Hepatocyte (in vitro differentiated cells): ENCODE measurements around the gene BARX2.

ENCODE experiments used
- CTCF ChIP-seq: fragments of 200-600 bp; sonication (generic); IDR thresholded peaks from 2 replicates; pipeline ENCODE4 v1.5.1; 2016; ENCODE audit warnings: antibody characterized with exemption, mild to moderate bottlenecking; ENCODE audit not compliant: poor library complexity
- EZH2 ChIP-seq: fragments of 200-600 bp; sonication (generic); IDR thresholded peaks from 2 replicates; pipeline ENCODE4 v1.6.1; 2016; ENCODE audit warnings: antibody characterized with exemption, mild to moderate bottlenecking, borderline replicate concordance
- EZH2phosphoT487 ChIP-seq: fragments of 200-600 bp; sonication (generic); IDR thresholded peaks from one replicate; pipeline ENCODE4 v1.6.1; 2018; ENCODE audit warnings: antibody characterized with exemption, mild to moderate bottlenecking, low read depth, moderate library complexity; ENCODE audit not compliant: unreplicated experiment, severe bottlenecking

GRCh38 chr11:129385801-129386200, 10.2 kb downstream of the BARX2 start:
- no peak for TF ChIP-seq CTCF
- no peak for TF ChIP-seq EZH2
- TF ChIP-seq EZH2phosphoT487: no peak
